GOT3 (cell line): Measurements from ENCODE around the gene FHOD1.

Experiments used
- DNase-seq: peaks from one replicate; lab custom pipeline; 2025; ENCODE audit warnings: mixed read lengths; lab: John Stamatoyannopoulos, UW

Gene FHOD1

DNA sequence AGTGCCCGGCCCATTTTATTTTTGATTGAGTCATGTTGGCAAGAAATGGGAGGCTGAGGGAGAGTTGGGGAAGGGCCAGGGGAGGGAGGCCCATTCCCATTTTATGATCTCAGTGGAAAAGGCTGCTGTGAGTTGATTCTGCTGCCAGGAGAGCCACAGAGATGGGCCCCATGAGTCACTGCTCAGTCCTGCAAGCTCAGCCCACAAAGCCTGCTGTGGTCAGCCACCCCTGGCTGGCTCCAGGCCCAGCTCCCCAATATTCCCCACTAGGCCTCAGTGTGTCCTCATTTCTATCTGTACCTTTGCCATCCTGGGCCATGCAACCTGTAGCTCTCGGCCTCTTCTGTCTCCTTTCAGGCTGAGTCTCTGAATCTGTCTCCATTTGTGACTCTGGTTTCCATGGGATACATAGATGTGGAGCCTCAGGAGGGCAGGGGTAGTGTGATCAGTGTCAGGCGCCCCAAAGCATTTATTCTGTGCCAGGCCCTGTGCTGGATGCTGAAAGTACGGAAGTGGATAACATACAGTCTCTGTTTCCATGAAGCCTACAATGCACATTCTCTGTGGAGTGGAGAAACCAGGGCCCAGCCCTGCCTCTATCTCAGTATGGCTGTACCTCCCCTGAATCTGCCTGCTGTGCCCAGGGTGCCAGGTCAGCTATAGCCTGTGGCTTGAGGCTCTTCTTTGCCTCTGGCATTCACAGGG is 30.2 kb upstream of the FHOD1 start:
- DNase-seq = peak; percentile 80

DNA sequence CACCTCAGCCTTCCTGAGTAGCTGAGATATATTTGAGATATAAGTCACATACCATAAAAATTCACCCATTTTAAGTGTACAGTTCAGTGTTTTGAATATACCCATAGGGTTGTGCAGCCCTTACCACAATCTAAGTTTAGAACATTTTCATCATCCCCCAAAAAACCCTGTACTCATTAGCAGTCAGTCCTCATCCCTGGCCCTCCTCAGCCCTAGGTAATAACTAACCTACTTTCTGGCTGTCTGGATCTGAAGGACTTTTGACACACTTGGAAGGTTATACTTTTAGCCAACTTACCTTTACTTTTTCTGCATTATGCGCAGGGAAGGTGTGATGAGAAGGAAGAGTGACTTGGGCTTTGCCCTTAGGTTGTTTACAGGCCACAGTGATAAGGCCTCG is 28.0 kb upstream of the FHOD1 start:
- no peak for DNase-seq

DNA sequence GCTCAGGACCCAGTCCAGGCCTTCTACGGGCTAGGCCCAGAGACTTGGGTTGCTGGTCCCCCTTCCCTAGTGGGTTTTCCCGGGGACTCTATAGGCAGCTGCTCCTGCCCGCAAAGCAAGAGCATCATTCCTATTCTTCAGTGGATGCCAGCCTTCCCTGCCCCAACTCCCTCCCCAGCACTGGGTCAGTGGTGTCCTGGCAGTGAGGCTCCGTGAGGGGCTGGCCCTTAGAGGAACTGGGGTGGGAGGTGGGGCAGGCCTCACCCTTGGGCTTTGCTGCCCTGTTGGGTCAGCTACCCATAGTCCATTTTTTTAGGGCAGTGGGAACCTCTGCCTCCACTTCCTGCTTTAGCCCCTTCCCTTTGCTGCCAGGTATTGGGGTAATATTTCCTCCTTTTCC is 24.2 kb upstream of the FHOD1 start:
- no peak for DNase-seq

DNA sequence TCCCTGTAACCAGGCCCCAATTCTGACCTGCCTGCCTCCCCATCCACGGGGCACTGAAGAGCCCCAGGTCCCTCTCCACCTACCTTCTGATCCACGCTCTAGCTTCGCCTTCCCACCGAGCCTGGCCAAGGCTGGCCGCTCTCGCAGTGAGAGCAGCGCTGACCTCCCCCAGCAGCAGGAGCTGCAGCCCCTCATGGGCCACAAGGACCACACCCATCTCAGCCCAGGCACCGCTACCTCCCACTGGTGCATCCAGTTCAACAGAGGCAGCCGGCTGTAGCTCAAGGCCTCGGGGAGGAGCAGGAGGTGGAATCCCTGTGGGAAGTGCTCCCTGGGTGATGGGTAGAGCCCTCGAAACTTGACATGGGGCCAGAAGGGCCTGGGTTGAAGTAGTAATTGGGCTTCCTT is 23.7 kb upstream of the FHOD1 start:
- DNase-seq = no peak

DNA sequence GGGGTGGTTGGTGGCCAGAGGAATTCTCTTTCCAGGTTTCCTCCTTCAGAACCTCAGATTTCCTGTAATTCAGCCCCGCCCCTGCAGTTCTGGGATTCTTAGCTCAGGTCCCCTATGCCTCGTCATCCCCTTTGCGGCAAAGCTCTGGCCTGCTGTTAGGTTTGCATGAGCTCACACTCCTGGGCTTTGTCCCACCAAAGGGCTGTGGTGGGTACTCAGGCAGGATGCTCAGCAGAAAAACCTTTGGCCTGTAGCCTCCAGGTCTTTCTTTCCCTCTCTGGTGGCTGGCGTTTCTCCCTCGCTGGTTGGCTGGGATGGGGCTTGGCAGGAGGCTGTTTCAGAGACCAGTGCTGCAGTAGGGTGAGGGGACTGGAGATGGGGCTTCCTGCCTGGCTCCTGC is 22.5 kb upstream of the FHOD1 start:
- DNase-seq = peak; percentile 36

DNA sequence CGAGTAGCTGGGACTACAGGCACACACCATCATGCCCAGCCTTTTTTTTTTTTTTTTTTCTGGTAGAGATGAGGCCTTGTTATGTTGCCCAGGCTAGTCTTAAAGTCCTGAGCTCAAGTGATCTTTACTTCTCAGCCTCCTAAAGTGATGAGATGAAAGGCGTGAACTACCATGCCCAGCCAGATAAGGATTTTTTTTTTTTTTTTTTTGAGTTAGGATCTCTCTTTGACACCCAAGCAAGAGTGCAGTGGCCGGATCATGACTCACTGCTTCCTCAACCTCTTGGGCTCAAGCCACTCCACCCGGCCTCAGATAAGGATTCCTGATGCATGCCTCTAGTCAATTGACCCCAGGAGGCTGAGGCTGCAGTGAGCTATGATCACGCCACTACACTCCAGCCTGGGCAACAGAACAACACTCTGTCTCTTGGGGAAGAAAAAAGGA is 20.9 kb upstream of the FHOD1 start:
- DNase-seq = peak; percentile 44

DNA sequence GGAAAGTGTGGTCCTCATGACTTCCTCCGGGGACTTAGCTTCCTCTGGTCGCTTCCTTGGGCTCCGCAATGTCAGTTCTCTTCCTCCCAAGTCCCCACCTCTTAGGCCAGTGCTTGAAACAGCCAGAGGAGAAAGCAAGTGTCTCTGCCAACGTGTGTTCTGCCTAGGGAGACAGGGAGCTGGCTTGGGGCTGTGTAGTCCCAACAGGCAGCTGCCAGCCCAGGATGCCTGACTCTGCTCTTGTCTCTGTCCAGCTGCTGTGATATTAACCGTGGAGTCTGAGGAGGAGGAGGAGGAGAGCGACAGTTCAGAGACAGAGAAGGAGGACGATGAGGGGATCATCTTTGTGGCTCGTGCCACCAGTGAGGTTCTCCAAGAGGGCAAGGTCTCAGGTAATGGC is 18.6 kb upstream of the FHOD1 start:
- DNase-seq = no peak

DNA sequence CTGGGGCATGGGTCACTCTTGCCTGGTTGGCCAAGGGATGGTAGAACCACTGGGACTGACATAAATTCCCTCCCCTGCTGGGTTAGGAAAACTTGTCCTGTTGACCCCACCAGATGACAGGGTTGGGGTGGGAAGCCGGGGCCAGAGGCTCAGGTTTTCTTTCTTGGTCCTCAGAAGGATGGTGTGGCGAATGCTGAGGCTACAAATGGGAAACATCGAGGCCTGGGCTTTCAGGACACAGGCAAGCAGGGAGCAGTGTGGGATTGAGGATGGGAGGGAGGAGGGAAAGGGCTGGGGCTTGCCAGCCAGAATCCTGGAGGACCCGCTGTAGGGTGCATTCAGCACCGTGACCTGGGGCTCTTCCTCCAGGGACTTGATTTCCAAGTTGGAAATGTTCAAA is 17.6 kb upstream of the FHOD1 start:
- DNase-seq = no peak

DNA sequence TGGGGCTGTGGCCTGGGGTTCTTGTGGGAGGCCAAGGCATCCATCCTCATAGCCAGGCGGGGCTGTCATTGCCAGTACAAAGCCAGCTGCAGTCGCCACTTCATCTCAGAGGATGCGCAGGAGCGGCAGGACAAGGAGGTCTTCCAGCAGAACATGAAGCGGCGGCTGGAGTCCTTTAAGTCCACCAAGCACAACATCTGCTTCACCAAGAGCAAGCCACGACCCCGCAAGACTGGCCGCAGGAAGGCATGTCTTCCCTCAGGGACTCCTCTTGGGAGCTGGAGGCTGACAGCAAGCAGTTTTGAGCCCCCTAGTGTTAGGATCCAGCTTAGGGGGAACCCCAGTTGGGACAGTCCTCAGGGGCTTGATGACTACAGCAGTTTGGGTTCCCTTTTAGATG is 17.0 kb upstream of the FHOD1 start:
- DNase-seq = no peak

DNA sequence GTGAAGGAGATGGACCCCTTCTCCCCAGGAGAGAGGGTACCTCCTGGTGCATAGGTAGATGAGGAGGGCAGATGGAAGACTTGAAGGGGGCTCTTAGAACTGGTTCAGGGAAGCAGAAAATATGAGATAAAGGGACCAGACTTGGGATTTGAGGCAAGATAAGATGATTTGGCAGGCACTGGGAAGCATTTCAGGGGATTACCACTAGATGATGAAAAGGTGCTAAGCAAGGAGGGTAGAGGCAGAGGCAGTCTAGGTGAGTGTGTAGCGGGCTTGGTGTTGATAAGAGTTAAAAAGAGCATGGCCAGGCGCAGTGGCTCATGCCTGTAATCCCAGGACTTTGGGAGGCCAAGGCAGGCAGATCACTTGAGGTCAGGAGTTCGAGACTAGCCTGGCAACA is 15.9 kb upstream of the FHOD1 start:
- DNase-seq = no peak

DNA sequence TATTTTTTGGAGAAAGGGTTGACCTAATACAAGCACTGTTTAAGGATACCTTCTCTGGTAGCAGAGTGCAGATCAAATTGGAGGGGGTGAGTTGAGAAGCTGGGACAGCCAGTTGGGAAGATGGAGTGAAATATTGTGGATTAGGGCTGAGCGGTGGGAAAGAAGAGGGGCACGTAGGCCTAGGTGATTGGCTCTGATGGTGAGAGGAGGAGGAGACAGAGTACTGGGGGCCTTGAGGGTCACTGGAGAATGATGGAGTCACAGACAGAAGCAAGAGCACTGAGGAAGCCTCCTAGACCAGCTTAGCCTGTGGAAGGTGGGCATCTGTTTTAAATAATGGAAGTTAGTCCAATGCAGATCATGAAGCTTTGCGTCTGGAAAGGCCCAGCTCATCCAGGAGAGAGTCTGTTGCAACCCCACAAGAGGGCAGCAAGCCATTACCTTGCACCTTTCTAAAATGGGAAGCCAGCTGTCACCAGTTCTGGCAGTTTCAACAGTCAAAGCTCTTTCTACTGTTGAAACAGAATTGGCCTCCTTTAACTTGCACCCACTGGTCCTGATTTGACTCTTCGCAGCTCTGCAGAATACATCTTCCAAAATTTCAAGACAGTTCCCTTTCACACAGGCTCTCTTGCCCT is 13.3 kb upstream of the FHOD1 start:
- no peak for DNase-seq

DNA sequence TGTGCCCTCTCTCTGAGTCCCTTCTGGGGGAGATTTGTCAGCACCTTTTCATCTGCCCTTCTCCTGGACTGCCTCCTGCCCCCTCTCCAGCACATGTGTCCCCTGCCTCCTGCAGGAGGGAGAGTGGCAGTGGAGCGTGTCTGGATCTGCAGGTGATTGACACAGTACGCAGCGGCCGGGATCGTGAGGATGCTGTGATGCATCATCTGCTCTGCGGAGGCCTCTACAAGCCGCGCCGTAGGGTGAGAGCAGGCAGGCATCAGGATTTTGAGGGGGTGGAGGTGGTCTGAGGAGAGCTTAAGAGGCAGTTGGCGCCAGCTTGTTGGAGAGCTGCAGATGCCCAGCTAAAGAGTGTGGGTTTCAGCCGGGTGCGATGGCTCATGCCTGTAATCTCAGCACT is 12.4 kb upstream of the FHOD1 start:
- no peak for DNase-seq

DNA sequence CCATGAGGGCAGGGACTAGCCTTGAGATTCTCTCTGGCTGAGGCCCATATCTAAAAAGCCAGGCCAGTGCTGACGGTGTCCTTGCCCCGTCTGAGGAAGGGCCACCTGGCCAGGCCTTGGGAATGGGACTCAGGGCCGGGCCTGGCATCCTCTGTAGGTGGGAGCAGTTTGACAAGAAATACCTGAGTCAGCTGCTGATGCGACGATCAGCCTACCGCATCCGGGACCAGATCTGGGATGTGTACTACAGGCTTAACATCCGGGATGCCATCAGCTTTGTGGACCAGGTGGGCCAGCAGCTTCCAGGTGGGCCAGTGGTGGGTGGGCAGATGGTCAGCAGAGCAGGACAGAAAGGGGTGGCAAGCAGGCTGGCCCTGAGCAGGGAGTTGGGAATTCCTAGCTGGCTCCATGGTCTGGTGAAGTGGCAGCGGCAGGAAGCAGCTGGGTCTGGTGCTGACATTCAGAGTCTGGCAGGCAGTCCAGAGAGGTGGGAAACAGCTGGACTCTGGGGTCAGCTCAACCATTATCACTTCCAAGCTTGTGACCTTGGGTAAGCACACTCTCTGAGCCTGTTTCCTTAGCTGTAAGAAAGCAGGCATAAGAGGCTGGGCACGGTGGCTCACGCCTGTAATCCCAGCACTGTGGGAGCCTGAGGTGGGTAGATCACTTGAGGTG is 11.0 kb upstream of the FHOD1 start:
- DNase-seq = no peak

DNA sequence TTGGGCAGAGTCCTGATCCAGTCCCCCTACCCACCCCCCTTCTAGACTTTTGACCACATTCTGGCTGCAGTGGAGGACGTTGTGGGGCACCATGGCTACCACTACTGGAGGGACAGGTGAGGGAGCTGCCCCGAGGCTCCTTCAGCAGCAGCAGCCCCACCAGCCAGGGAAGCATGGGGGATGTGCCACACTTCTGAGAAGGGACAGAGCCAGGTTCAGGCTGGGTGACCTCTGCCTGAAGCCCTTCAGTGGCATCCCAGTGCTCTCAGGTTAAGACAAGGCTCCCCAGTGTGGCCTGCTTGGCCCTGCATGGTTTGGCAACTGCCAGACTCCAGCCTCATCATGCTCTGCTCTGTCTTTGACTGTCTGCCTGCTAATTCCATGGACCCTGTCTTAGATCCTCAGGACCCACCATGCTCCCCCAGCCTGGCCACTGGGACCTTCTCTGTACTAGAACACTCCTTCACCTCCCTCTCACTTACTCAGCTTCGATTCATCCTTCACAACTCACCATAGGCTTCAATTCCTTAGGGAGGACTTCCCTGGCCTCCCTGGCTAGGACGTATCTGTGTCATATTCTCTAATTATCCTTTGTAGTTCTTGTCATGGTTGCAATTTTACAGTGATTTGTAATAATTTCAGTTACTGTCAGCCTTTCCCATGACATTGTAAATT is 10.3 kb upstream of the FHOD1 start:
- no peak for DNase-seq

DNA sequence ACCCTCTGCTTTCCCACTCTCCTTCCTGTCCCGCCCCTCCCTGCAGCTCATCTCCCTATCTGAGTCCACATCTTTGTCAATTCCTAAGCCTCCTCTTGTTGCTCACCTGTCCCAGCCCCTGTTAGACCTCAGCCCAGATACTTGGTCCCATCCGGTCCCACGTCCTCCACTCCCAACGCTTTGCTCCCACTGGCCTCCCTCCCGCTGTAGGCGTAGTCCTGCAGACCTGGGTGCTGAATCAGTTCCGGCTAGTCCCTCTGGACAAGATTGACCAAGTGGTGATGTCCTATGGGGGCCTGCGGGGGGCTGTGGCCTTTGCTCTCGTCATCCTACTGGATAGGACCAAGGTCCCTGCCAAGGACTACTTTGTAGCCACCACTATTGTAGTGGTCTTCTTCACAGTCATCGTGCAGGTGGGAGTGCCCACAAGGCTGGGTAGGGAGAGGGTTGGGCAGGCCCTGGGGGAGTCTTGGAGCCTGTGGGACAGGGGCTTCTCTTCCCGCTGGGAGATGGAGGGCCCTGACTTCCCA is 9.5 kb upstream of the FHOD1 start:
- DNase-seq = no peak

DNA sequence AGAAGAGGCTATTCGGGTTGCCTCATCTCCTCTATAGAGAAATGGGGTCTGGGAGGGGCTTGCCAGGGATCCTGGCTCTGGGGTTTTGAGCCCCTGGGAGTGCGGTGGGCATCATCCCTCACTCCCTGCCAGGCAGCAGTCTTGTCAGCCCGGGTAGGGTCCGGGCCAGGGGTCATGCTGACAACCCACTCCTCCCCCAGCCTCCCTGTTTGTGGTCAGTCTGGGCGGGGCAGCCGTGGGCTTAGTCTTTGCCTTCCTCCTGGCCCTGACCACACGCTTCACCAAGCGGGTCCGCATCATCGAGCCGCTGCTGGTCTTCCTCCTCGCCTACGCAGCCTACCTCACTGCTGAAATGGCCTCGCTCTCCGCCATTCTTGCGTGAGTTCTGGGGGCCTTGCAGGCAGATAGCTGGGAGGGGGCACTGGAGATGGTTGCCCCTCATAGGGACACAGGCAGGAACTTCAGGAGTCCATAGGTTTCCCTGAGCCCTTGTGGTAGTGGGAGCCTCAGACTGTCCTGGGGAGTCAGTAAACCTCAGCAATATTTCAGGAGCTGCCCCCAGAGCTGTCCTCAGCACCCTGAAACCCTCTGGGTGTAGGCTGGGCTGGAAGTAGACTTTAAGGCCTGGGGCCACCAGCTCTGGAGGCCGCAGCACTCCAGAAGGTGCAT is 8.4 kb upstream of the FHOD1 start:
- DNase-seq = no peak

DNA sequence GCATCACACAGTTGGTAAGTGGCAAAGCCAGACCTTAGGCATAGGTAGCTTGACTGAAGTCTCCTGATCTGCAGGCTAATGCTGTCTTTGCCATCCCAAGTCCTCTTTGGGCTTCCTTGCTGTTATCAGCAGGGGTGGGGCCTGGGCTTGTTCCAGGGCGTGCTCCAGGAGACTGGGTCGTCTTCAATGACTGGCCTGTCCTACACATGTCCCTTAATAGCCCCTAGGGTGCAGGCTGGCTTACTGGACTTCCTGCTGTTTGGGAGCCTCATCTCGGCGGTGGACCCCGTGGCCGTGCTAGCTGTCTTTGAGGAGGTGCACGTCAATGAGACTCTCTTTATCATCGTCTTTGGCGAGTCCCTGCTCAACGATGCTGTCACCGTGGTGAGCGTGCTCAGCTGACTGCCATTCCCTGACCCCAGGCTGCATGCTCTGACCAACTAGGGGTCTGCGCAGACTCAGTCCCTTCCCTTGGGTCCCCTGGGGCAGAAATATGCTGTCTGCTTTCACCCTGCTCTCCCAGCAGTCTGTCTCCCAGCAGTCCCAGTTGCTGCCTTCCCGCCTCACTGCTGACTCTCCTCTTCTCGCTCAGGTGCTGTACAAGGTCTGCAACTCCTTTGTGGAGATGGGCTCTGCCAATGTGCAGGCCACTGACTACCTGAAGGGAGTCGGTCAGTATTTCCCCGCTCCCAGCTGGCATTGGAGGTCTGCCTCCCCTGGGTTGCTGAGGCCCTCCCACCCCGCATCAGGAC is 7.7 kb upstream of the FHOD1 start:
- no peak for DNase-seq

DNA sequence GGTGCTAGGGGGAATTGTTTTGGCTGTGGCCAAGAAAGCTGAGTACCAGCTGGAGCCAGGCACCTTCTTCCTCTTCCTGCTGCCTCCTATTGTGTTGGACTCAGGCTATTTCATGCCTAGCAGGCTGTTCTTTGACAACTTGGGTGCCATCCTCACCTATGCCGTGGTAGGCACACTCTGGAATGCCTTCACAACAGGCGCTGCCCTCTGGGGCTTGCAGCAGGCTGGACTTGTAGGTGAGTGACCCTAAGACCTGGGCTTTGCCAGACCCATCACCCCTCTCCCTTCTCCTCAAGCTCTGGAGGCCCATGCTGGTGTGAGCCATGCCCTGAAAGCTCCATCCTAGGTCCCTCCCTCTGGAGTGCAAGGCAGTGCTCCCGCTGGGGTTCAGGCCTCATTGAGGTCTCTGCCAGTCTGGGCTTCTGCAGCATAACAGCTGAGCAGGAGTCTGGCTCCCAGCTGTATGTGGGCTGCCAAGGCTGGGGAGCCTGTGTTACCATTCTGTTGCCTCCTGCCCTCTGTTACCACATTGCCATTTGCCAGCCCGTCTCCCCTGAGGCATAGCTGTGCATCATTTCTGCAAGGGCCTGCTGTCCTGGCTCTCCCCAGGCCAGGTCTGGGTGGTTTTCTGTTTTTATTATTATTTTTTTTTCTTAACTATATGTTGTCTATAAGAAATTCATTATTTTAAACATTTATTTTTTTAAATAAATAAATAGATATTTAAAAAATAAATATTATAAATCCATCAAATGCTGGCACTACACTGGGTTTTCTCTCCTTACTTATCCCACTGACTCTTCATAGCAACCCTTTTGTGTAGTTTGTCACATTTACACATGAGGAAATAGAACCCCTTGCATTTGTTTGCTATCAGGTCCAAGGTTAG is 5.6 kb upstream of the FHOD1 start:
- DNase-seq = no peak

DNA sequence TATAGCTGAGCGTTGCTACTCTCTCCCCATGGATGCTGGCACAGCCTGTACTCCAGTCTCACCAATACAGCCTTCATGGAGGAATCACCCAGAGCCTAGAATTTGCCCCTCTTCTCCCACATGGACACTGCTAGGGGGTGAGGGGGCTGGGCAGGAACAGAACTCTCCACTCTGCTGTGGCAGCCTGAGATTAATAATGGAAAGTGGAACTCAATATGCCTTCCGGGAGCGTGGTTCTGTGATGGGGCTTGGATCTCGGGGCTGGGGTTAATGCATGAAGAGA is 2.7 kb upstream of the FHOD1 start:
- DNase-seq = no peak
